ENCODE results near the gene SRRM2.

The SRRM2 gene

DNA sequence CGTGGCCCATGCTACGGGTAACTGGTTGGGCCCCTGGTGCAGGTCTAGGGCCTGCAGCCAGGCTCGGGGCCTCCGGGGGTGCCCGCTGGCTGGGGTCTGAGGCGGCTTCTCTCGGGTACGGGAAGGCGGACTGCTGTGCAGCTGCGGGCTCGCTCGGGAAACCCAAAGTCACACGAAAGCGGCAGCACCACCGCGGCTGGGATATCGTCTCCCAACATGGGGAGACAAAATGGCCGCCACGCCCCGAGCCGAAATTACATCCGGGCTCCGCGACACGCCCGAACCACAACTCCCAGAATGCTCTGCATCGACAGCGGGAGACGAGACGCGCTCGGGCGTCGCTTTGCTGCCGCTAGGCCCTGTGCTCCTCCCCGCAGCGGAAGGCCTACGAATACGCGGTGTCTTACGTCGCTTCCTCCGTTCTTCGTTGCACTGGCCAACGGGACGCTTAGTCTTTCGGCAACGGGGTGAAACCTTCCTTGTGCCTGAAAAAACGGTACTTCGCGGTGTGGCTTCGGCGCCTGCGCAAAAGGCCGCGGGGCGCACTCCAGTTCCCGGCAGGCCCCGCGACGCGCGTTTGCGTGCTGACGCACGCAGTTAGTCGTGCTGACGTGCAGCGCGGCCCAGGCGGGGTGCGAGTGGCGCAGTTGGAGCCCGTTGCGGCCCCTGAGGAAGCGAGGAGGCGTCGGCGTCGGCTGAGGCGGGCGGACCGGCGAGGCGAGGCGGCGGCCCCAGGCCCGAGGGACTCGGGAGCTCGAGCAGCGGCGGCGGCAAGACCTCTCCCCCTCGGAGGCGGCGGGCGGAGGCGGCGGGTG lies at the start of gene SRRM2:
Gene SRRM2 (plus strand): TSS at position 604 of the 815 bp plus-strand sequence. CDS start 3,727 bp downstream, outside the sequence.
- peak; percentile 80 for DNase-seq (ENCODE audit: low read depth, low spot score)

- no peak for DNase-seq (ENCODE audit: low read depth, low spot score)
These were observed 49.3 kb upstream of the SRRM2 start for GRCh38 chr16:2702871-2703745.

DNA sequence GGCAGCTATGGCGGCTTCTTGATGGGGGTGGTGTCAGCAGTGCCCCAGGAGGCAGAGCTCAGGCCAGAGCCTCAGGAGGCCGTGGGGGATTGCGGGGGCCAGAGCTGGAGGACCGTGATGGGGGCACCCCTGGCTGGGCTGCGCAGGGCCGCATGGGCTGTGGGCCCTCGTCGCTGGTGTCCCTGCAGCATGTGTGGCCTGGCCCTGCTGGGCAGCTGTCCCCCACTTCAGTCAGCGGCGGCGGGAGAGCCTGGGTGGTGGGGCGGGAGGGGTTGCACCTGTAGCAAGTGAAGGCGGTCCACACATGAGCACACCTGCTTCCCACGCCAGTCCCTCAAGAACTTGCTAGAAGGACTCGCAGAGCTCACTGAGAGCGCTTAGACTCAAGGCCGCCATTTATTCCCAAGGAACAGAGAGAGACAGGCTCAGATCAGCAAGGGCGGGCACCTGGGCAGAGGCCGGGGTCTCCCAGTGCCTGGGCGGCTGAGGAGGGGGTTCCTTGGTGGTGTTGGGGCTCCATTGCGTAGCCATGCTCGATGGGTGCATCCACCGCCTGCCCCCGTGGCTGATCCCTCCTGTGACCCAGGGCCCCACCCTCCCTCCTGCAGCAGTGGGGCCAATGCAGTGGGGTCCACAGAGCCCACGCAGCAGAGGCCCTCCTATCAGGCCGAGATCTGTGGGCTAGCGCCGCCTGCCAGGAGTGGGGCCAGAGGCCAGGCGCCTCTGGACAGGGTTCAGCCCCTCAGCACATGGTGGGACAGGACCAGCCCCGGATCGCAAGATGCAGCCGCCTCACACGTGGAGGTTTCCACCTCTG lies 48.1 kb upstream of the SRRM2 start:
- DNase-seq (ENCODE audit: low read depth, low spot score) = no peak

GRCh38 chr16:2704983-2705275 lies 47.5 kb upstream of the SRRM2 start:
- DNase-seq (ENCODE audit: low read depth, low spot score) = no peak

DNA sequence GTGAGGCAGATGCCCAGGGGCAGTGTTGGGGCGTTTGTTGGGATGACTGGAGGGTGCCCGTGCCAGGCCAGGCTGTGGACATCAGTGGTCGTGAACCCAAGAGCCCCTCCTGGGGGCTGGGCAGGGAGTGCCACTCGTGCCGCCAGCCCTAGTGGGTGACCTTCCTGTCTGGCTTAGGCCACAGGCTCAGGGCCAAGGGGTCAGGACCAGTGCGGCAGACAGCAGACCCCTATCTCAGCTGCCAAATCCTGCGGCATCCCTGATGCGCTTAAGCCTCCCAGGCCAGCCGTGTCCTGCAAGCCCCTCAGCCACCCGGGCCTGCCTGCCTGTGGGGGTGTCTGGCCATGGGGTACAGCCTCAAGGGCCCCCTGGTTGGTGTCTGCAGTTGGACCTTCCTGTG lies 47.1 kb upstream of the SRRM2 start:
- DNase-seq (ENCODE audit: low read depth, low spot score) = no peak

DNA sequence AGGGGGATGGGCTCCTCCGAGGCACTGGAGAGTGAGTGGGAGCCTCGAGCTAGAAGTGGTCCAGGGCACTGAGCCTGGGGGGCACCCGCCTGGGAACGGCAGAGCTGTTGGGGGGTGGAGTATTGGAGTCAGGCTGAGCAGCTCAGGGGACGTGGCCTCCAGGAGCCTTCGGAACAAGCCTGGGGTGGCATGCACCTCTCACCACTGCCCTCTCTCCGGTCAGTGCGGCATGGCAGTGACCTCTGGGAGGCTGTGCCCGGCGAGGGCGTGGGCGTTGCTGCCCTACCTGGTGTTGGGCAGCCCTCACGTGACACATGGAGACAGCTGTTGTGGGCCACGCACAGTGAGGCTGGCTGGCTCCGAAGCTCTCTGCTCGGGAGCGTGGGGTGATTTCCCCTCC lies 46.4 kb upstream of the SRRM2 start:
- no peak for DNase-seq (ENCODE audit: low read depth, low spot score)

GRCh38 chr16:2706611-2707311 lies 45.7 kb upstream of the SRRM2 start:
- no peak for DNase-seq (ENCODE audit: low read depth, low spot score)

DNA sequence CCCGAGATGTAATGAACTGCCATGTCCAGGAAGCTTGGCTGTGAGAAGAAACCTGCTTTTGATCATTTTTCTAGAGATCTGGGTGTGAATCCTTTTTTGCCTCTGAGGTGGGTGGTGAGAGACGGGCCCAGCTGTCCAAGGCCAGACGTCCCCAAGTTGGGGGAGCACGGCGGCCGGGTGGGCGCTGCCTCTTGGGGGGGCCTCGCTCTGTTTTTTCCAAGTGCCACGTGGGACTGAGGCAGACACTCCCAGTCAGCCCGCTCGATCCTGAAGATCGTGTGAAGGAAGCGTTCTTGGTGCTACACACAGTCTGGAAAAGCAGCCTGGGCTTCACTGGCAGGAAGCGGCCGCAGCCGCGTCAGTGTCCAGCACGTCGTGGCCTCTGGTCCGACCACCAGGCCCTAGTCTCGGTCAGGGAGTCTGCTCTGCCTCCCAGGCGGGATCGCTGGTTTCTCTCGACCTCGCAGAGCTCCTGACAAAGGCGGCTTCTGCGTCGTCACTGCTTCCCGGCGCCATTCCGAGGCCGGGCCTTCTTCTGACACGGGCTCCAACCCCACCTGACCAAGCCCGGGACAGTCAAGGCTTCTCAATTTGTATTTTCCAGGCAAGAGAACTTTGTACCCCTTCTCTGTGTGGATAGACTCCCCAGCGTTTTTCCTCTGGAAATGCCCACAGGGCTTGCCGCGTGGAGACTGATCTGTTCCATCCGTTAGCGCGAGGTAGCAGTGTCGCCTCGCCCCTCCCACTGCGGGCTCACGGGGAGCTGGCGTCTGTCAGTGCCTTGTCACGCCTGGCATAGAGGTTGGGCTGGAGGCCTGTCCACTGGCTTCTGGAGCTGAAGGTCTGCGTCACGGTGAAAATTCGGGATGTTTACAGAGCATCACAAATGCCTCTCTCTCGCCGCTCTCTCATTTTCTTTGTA lies 44.8 kb upstream of the SRRM2 start:
- no peak for DNase-seq (ENCODE audit: low read depth, low spot score)

DNA sequence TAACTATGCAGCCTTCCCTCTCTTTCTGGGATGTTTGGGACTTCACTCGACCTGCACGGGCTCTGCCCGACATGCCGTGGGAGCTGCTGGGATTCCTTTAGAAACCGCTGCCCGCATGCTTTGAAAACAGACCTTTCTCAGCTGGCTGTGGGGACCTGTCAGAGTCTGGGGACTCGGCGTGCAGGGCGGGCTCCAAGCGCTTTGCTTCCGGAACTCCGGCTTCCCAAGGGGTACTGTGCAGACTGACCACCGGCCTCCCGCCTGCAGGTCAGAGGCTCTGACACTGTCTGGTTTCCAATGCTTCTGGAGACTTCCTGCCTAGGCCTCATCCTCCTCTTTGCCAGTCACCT lies 44.2 kb upstream of the SRRM2 start:
- no peak for DNase-seq (ENCODE audit: low read depth, low spot score)

DNA sequence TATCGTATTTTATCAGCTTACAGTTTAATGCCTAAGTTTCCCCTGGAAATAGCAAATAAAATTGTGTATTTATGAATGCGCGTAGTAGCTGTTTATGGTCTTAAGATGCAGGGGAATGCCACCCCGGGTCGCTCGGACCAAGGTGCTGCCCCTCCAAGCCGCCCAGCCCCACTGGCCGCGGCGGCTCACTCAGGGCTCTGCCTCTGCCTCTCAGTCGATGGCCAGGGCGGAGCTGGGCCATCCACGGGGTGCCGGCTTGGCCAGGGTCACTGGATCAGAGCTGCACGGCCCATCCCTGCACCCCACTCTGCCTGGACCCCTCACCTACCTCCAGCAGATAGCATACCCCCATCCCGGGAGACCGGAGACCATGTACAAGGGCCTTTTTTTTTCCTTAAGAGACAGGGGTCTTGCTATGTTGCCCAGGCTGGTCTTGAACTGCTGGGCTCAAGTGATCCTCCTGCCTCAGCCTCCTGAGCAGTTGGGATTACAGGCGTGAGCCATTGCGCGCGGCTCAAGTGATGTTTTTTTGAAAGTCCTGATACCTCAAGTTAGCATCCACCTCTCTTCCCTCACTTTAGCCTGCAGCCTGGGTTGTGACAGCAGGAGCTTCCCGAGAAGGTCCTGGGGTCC lies 43.4 kb upstream of the SRRM2 start:
- DNase-seq (ENCODE audit: low read depth, low spot score) = no peak

DNA sequence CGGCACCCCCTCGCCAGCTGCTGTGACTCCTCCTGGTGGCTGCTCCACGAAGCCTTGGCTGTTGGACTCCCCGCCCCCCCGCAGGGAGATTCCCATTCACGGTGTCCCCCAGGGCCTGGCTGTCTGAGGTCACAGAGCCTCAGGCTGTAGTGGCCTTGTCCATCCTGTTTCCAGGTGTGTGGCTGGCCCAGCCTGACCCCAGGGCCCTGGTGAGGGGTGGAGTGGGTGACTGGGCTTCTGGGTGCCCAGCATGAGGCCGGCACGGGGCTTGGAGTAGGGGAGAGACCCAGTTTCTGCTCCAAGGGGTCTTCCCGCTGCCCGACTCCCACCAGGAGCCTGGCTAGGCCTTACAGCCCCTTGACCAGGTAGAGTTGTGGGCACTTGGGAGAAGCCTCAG lies 42.9 kb upstream of the SRRM2 start:
- DNase-seq (ENCODE audit: low read depth, low spot score) = no peak

GRCh38 chr16:2710021-2710710 lies 42.3 kb upstream of the SRRM2 start:
- DNase-seq (ENCODE audit: low read depth, low spot score) = no peak

GRCh38 chr16:2710711-2711231 lies 41.7 kb upstream of the SRRM2 start:
- DNase-seq (ENCODE audit: low read depth, low spot score) = no peak

DNA sequence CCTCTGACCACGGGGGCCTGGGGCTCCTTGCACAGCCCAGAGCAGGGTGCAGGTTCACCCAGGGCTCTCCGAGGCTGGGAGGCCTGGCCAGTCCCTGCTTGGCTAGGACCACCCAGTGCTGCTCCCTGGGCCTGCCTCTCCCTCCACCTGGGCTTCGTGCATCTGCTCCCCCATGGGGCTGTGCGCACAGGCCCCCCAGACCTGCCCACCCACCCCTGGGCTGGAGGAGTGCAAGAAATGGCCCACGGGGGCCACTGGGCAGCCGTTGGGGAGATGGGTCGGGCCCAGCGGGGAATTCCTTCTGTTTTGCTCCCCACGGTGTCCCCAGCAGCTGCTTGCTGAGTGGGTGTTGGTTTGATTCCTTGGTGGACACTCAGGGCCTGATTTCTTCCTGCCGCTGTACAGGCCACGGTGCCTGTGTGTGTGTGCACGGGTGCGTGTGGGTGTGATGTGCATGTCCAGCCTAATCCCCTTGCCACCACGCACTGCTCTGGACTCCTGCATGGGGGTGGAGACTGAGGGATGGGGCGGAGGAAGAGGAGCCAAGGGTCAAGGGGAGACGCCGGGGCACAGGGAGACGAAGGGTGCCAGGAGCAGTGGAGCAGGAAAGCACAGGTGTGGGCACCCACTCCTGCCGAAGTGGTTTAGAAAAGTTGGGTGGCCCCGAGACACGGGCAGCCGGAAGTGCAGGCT lies 40.9 kb upstream of the SRRM2 start:
- DNase-seq (ENCODE audit: low read depth, low spot score) = no peak

DNA sequence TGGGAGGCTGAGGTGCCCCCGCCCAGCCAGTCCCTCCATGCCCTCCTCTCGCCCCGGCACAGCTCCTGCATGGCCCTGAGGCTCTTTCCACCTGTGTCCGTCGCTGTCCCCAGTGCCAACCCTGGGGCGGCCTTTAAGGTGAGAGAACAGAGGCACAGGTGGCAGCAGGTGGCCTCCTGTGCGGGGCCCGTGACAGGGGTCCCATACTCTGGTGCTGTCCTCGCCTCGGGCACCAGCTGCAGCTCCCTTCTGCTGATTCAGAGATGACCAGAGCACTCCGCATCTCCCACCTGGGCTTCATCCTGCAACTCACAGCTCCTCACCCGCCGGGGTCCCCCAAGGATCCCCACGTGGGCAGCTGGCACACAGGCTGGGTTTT lies 40.4 kb upstream of the SRRM2 start:
- no peak for DNase-seq (ENCODE audit: low read depth, low spot score)

DNA sequence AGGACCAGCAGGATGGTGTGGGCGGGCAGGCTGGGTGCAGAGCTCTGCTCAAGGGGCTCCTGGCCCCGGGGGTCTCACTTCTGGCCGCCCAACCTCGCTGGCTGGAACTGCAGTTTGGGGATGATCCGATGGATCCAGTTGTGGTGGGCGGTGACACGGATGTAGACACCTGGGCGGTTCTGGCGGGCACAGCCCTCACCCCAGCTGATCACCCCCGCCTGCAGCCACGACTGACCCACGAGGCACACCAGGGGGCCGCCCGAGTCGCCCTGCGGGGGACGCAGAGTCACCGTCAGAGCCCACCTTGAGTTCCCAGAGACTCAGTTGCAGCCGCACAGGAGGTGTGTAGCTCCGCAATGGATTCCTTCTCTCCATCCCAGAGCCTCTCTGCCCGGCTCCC lies 39.9 kb upstream of the SRRM2 start:
- no peak for DNase-seq (ENCODE audit: low read depth, low spot score)

- no peak for DNase-seq (ENCODE audit: low read depth, low spot score)
These were observed 38.9 kb upstream of the SRRM2 start for GRCh38 chr16:2713523-2713922.

DNA sequence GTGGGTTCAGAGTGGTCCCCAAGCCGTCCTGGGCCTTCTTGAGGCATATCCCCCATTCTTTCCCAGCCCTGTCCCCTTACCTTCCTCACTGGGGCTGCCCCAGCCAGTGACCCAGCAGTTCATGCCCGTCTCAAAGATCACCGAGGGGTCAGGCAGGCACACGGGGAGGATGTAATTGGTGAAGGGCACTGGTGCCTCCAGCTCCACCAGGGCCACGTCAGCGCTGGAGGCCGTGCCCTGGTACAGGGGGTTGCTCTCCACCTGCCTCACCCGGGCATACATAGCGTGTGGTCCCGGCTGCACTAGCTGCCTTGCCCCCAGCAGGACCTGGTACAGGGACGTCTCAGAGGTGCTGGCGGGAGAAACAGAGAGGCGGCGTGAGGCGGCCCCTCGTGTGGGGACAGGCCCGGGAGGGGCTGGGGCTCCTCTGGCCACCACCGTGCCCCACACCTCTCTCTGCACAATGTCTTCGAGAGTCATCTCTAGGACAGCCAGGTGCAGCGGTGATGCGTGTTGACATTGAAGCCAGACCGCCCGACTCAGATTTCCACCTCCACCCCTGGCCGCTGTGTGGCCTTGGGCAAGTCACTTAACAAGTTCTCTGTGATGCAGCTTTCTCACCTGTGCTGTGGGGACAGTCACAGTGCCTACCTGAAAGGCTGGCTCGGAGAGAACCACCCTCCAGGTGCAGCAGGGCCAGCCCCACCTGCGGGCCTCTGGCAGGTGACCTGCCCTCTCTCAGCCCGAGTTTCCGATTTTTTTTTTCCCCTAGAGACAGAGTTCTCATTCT lies 38.3 kb upstream of the SRRM2 start:
- no peak for DNase-seq (ENCODE audit: low read depth, low spot score)

All from activated naive CD8-positive, alpha-beta T cell treated with anti-CD3 and anti-CD28 coated beads, Interleukin-2, amount 50 U/mL, for 16 hours (primary cell).